H9 (cell line): ENCODE measurements around the gene RPL22. TPM values are rescaled to one million over a fixed set of nuclear protein-coding genes. Genes with fewer than 3 reads are reported as not detected.

Experiments
- DNase-seq: peaks from one replicate; pipeline ENCODE4 v3.0.0-alpha.2; 2017
- H2AFZ ChIP-seq: one replicate; pipeline ENCODE4 v1.6.1; 2013; ENCODE audit warnings: mild to moderate bottlenecking, low read length, control low read depth, moderate library complexity
- H2AK5ac ChIP-seq: 2 replicates; pipeline ENCODE4 v1.6.1; 2013; ENCODE audit warnings: low read length, control low read depth, mixed read lengths; ENCODE audit not compliant: insufficient read length
- H2BK120ac ChIP-seq: one replicate; pipeline ENCODE4 v1.6.1; 2013; ENCODE audit warnings: low read depth, mild to moderate bottlenecking, low read length, control low read depth, inconsistent platforms; ENCODE audit not compliant: poor library complexity, severe bottlenecking
- H2BK12ac ChIP-seq: 2 replicates; pipeline ENCODE4 v1.6.1; 2013; ENCODE audit warnings: low read length, control low read depth, mixed read lengths, low read depth; ENCODE audit not compliant: insufficient read length
- H2BK15ac ChIP-seq: 2 replicates; pipeline ENCODE4 v1.6.1; 2013; ENCODE audit warnings: low read depth, low read length, control low read depth
- H2BK20ac ChIP-seq: one replicate; pipeline ENCODE4 v1.6.1; 2013; ENCODE audit warnings: low read depth, mild to moderate bottlenecking, low read length, control low read depth, inconsistent platforms; ENCODE audit not compliant: poor library complexity, severe bottlenecking
- H2BK5ac ChIP-seq: 2 replicates; pipeline ENCODE4 v1.6.1; 2013; ENCODE audit warnings: low read length, control low read depth, mixed read lengths; ENCODE audit not compliant: insufficient read length
- H3K14ac ChIP-seq: 2 replicates; pipeline ENCODE4 v1.6.1; 2013; ENCODE audit warnings: low read length, control low read depth; ENCODE audit not compliant: insufficient read depth
- H3K18ac ChIP-seq: 2 replicates; pipeline ENCODE4 v1.6.1; 2013; ENCODE audit warnings: low read depth, mild to moderate bottlenecking, mixed read lengths, low read length, control low read depth; ENCODE audit not compliant: insufficient read length
- H3K23ac ChIP-seq: 2 replicates; pipeline ENCODE4 v1.6.1; 2013; ENCODE audit warnings: low read length, control low read depth, mixed read lengths, low read depth; ENCODE audit not compliant: insufficient read length
- H3K23me2 ChIP-seq: 2 replicates; pipeline ENCODE4 v1.6.1; 2013; ENCODE audit warnings: low read depth, mild to moderate bottlenecking, mixed read lengths, low read length, control low read depth; ENCODE audit not compliant: insufficient read length, poor library complexity, severe bottlenecking
- H3K27ac ChIP-seq: 2 replicates; pipeline ENCODE4 v1.5.1; 2013; ENCODE audit warnings: low read length, control low read depth, mixed read lengths, low read depth; ENCODE audit not compliant: insufficient read length
- H3K27me3 ChIP-seq: 2 replicates; pipeline ENCODE4 v1.6.1; 2013; ENCODE audit warnings: low read length, control low read depth, inconsistent platforms; ENCODE audit not compliant: insufficient read depth
- H3K4ac ChIP-seq: 2 replicates; pipeline ENCODE4 v1.6.1; 2013; ENCODE audit warnings: low read depth, mild to moderate bottlenecking, control low read depth, inconsistent platforms, low read length, moderate library complexity
- H3K4me1 ChIP-seq: 2 replicates; pipeline ENCODE4 v1.6.1; 2013; ENCODE audit warnings: low read length, control low read depth, inconsistent platforms; ENCODE audit not compliant: insufficient read depth
- H3K4me2 ChIP-seq: 2 replicates; pipeline ENCODE4 v1.6.1; 2013; ENCODE audit warnings: low read length, control low read depth, mixed read lengths; ENCODE audit not compliant: insufficient read length, insufficient read depth
- H3K56ac ChIP-seq: 2 replicates; pipeline ENCODE4 v1.6.1; 2013; ENCODE audit warnings: low read depth, mild to moderate bottlenecking, mixed read lengths, low read length, control low read depth; ENCODE audit not compliant: insufficient read length
- H3K79me1 ChIP-seq: 2 replicates; pipeline ENCODE4 v1.6.1; 2013; ENCODE audit warnings: low read depth, mild to moderate bottlenecking, moderate library complexity, low read length, control low read depth, inconsistent platforms; ENCODE audit not compliant: insufficient read depth, poor library complexity, severe bottlenecking
- H3K79me2 ChIP-seq: 2 replicates; pipeline ENCODE4 v1.6.1; 2013; ENCODE audit warnings: low read length, control low read depth, inconsistent platforms; ENCODE audit not compliant: insufficient read depth
- H3K9ac ChIP-seq: 2 replicates; pipeline ENCODE4 v1.6.1; 2013; ENCODE audit warnings: low read length, control low read depth, mixed read lengths; ENCODE audit not compliant: insufficient read length; ENCODE audit errors: extremely low read depth
- H3K9me3 ChIP-seq: one replicate; pipeline ENCODE4 v1.6.1; 2013; ENCODE audit warnings: low read depth, low read length, inconsistent platforms; ENCODE audit not compliant: control insufficient read depth
- H3T11ph ChIP-seq: one replicate; pipeline ENCODE4 v1.6.1; 2013; ENCODE audit warnings: mild to moderate bottlenecking, low read length, control low read depth, inconsistent platforms
- H4K20me1 ChIP-seq: one replicate; pipeline ENCODE4 v1.6.1; 2013; ENCODE audit not compliant: control insufficient read depth, insufficient read length, insufficient read depth
- H4K5ac ChIP-seq: 2 replicates; pipeline ENCODE4 v1.6.1; 2013; ENCODE audit warnings: low read depth, mild to moderate bottlenecking, mixed read lengths, low read length, control low read depth; ENCODE audit not compliant: insufficient read length
- H4K8ac ChIP-seq: replicated peaks from 2 replicates; pipeline ENCODE4 v1.6.1; 2013; ENCODE audit warnings: low read length, control low read depth, mixed read lengths, low read depth; ENCODE audit not compliant: insufficient read length
- H4K91ac ChIP-seq: 2 replicates; pipeline ENCODE4 v1.6.1; 2013; ENCODE audit warnings: low read depth, mild to moderate bottlenecking, moderate library complexity, mixed read lengths, low read length, control low read depth; ENCODE audit not compliant: insufficient read length
- H3K27ac Mint-ChIP-seq, 3 experiments: 2 replicates in 2 of 3; 3 replicates in 1 of 3; pipeline ENCODE4 v1.8.0; 2020 to 2021; ENCODE audit warnings: mixed read lengths in 3 of 3, mild to moderate bottlenecking in 1 of 3, moderate library complexity in 1 of 3
- H3K27me3 Mint-ChIP-seq: 2 replicates; pipeline ENCODE4 v1.8.0; 2021; ENCODE audit warnings: low read depth, mild to moderate bottlenecking, moderate library complexity, mixed read lengths
- H3K36me3 Mint-ChIP-seq, 3 experiments: 2 replicates in 2 of 3; 3 replicates in 1 of 3; pipeline ENCODE4 v1.8.0; 2020 to 2021; ENCODE audit warnings: low read depth in 3 of 3, mixed read lengths in 3 of 3; ENCODE audit not compliant: insufficient read depth in 1 of 3
- H3K4me1 Mint-ChIP-seq, 2 experiments: 2 replicates each; pipeline ENCODE4 v1.8.0; 2020; ENCODE audit warnings: mixed read lengths in 2 of 2
- H3K4me3 Mint-ChIP-seq, 2 experiments: 2 replicates in 1 of 2; 3 replicates in 1 of 2; pipeline ENCODE4 v1.8.0; 2020 to 2021; ENCODE audit warnings: mild to moderate bottlenecking in 2 of 2, mixed read lengths in 2 of 2, moderate library complexity in 1 of 2
- H3K9me3 Mint-ChIP-seq, 2 experiments: 2 replicates in 1 of 2; 3 replicates in 1 of 2; pipeline ENCODE4 v1.8.0; 2020; ENCODE audit warnings: mild to moderate bottlenecking in 2 of 2, mixed read lengths in 2 of 2, moderate library complexity in 1 of 2
- CTCF ChIP-seq: fragments of 200-600 bp; sonication (generic); conservative IDR thresholded peaks from 3 replicates; pipeline ENCODE4 v1.8.0; 2021; ENCODE audit warnings: antibody characterized with exemption, mild to moderate bottlenecking
- WGBS: extraction: QIAGEN DNeasy Blood & Tissue Kit; methylation state at CpG from one replicate; pipeline ENCODE4 v1.1.7; 2013; ENCODE audit warnings: missing lambda C conversion rate, low lambda C conversion rate, mixed read lengths; ENCODE audit not compliant: insufficient read length; ENCODE audit errors: extremely low coverage; 5-methylcytosine and 5-hydroxymethylcytosine counted together
- total RNA-seq: library from RNA; stranded (reverse); gene quantifications from 2 replicates; pipeline ENCODE4 v1.2.1, GENCODE V29; 2021

The RPL22 gene
- total RNA-seq, 1 experiment from 2014 or later: 582 TPM

- no peak for TF ChIP-seq CTCF
- H3K4me3 Mint-ChIP-seq: peak overlapping the region; percentile 40 to 69; a peak in 3 of 5 replicates
- Histone ChIP-seq H3K79me1 (no peaks in the 10 kb centered on the region), H3K9ac (no peak overlapping the region), H4K91ac (no peak overlapping the region), H3K4me2 (no peak overlapping the region), H4K20me1 (no peaks in the 10 kb centered on the region), H3K27ac (no peak overlapping the region), H2BK20ac (no peak overlapping the region), H3K23ac (no peak overlapping the region), H4K8ac (no peak overlapping the region), H3K14ac (no peak overlapping the region), H3K9me3 (no peaks in the 10 kb centered on the region), H3K4ac (no peak overlapping the region), H2AK5ac (no peak overlapping the region), H2AFZ (no peak overlapping the region), H3K79me2 (no peaks in the 10 kb centered on the region), H3K4me1 (no peaks in the 10 kb centered on the region), H3K18ac (no peak overlapping the region), H2BK120ac (no peak overlapping the region), H4K5ac (no peak overlapping the region), H2BK15ac (no peak overlapping the region), H3K27me3 (peaks cover 14% of the 10 kb centered on the region; the same call in 1 of the 2 replicates), H2BK5ac (no peak overlapping the region), H3K56ac (no peak overlapping the region), H3T11ph (no peak overlapping the region), H2BK12ac (no peak overlapping the region), H3K23me2 (no peaks in the 10 kb centered on the region)
- WGBS: no CpG with 5 or more reads among the region's 92 CpGs
- H3K27ac Mint-ChIP-seq: no peak overlapping the region
- DNase-seq: no peak
- H3K9me3 Mint-ChIP-seq: no peaks in the 10 kb centered on the region
- peaks cover 35% of the 10 kb centered on the region for H3K27me3 Mint-ChIP-seq
- H3K36me3 Mint-ChIP-seq: peaks cover 0 to 5% (median 0%) of the 10 kb centered on the region in 3 experiments; a peak in 2 of 7 replicates
- H3K4me1 Mint-ChIP-seq: peaks cover 26 to 29% of the 10 kb centered on the region in 2 experiments
Measured at GRCh38 chr1:6179564-6180175, 19.7 kb downstream of the RPL22 start.
